GM12801 (cell line): ENCODE data around the gene FANCB.

Experiments
- CTCF ChIP-seq: IDR thresholded peaks from one replicate; pipeline ENCODE4 v1.5.1; 2011; ENCODE audit warnings: control low read depth; ENCODE audit not compliant: insufficient read length; ENCODE audit errors: extremely low read depth

FANCB gene

GRCh38 chrX:14903891-14904290, 31.0 kb upstream of the FANCB start:
- no peak for TF ChIP-seq CTCF

GRCh38 chrX:14902537-14902936, 29.7 kb upstream of the FANCB start:
- TF ChIP-seq CTCF: no peak

- TF ChIP-seq CTCF: no peak
These were observed 26.7 kb upstream of the FANCB start for GRCh38 chrX:14899607-14900006.

- no peak for TF ChIP-seq CTCF
These were observed 24.2 kb upstream of the FANCB start for GRCh38 chrX:14897042-14897441.

GRCh38 chrX:14896273-14896672, 23.4 kb upstream of the FANCB start:
- no peak for TF ChIP-seq CTCF

- TF ChIP-seq CTCF: no peak
These were observed 13.4 kb upstream of the FANCB start for GRCh38 chrX:14886252-14886651.

- TF ChIP-seq CTCF: no peak
These were observed 11.8 kb upstream of the FANCB start for GRCh38 chrX:14884714-14885113.

GRCh38 chrX:14883826-14884225, 11.0 kb upstream of the FANCB start:
- no peak for TF ChIP-seq CTCF
